NCI-H345 treated with DMSO at 0.1 percent for 48 hours (cell line): Measurements from ENCODE around the gene TET1.
"Not testable (repeated sequence)": the region's sequence is repeated elsewhere in the genome, so short reads cannot be mapped to it uniquely, and the experiment has no call there.

Source experiments
- DNase-seq: peaks from one replicate; lab custom pipeline; 2025; ENCODE audit not compliant: unreplicated experiment; lab: John Stamatoyannopoulos, UW

The TET1 gene

DNA sequence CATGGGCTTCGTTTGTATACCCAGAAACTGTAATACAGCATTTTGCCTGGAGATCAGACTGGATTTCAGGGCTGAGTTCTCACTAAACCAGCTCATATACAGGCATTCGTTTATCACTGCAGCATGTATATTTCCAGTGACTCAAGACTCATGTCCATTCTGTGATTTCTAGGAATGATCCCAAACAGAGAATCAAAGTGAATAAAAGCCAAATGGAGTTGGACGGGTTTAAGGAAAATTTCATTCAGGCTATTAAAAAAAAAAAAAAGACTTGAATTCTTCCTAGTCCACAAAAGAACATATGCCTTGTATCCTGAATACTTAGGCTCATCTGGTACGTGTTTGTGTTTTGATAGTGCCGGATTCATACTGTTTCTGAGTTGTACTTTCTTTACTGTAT lies 46.8 kb downstream of the TET1 start:
- DNase-seq, result no peak

DNA sequence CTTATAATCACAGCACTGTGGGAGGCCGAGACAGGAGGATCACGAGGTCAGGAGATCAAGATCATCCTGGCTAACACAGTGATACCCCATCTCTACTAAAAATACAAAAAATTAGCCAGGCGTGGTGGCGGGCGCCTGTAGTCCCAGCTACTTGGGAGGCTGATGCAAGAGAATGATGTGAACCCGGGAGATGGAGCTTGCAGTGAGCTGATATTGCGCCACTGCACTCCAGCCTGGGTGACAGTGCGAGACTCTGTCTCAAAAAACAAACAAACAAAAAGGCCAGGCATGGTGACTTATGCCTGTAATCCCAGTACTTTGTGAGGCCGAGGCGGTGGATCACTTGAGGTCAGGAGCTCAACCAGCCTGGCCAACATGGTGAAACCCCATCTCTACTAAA lies 49.9 kb downstream of the TET1 start:
- not testable (repeated sequence) for DNase-seq

DNA sequence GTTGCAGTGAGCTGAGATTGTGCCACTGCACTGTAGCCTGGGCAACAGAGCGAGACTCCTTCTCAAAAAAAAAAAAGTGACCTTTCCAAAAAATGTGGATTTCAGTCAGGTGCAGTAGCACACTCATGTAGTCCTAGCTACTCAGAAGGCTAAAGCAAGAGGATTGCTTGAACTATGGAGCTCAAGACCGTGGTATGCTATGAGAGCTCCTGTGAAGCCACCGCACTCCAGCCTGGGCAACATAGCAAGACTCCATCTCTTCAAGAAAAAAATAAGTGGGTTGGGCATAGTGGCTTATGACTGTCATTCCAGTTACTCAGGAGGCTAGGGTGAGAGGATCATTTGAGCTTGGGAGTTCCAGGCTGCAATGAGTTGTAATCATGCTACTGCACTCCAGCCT lies 51.1 kb downstream of the TET1 start:
- no peak for DNase-seq

DNA sequence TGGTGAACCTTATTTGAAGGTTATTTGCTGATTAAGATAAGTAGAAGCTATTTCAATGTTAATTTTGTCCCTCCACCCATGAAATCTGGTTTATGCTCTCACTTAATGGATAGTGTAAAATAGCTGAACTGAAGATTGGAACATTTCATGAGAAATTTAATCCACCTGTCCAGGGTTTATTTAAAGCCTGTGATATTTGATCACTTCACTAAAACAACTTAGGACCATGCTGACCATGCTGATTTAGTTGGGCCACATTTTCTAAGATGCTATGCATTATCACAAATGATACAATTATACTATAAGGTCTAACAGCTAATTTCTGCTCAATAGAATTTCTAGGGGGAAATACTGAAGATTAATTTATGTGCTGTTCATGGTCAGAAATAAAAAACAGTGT lies 53.8 kb downstream of the TET1 start:
- not testable (repeated sequence) for DNase-seq

DNA sequence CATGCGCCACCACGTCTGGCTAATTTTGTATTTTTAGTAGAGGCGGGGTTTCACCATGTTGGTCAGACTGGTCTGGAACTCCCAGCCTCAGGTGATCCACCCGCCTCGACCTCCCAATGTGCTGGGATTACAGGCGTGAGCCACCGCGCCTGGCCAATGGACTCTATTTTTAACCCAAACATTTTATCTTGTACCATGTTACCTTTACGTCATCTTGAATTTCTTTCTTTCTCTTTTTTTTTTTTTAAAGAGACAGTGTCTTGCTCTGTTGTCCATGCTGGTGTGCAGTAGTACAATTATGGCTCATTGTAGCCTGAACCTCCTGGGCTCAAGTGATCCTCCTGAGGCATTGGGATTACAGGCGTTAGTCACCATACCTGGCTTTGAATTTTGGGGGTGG lies 57.6 kb downstream of the TET1 start:
- DNase-seq, result not testable (repeated sequence)

DNA sequence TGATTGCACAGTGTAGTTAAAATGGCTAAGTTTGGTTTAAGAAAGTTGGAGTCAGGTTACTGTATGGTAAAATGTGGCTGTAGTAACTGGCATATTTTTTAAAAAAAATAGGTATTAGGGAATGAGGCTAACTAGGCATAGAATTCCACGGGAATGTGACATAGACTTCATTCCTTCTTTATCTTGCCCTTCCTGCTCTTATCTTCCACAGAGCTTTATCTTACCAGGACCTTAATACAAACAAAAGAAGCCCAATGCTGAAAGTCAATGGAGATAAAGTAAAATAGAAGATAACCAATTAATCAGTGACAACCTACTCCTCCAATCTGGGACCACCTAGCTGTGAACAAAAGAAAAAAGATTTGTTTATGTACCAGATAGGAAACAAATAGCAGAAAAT lies 58.1 kb downstream of the TET1 start:
- DNase-seq, result no peak

DNA sequence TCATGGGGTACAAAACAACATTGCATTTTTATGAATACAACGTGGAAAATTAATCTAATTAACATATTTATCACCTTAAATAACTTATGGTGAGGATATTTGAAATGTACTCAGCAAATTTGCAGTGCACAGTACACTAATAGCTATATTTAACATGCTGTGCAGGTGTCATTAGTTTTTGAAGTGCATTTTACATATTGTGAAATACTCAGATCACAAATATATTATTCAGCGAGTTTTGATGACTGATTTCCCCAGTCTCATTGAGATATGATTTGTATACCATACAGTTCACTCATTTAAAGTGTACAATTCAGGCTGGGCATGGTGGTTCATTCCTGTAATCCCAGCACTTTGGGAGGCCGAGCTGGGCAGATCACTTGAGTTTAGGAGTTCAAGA lies 59.5 kb downstream of the TET1 start:
- DNase-seq, result no peak

DNA sequence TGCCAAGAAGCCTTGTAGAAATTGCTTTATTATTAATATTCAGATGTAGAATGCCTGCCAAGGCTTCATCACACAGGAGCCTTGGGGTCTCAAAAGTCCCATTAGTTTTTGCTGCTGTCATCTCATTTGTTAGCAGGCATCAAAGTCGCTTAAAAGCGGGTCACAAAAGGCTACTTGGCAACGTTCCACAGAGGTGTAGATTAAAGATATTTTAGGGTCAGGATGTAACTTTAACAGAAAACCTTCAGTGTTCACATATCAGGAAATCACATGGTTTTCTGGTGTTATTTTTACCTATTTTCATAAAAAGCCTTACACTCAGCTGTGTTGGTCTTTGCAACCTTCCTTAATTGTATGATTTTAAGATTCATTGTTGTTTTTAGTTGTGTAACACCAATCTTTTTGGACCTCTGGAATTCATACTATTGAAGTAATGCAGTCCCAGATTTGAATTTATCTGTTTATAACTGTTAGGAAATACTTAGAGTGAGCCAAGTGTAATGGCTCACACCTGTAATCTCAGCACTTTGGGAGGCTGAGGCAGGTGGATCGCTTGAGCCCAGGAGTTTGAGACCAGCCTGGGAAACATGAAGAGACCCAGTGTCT lies 65.3 kb downstream of the TET1 start:
- DNase-seq, result no peak

DNA sequence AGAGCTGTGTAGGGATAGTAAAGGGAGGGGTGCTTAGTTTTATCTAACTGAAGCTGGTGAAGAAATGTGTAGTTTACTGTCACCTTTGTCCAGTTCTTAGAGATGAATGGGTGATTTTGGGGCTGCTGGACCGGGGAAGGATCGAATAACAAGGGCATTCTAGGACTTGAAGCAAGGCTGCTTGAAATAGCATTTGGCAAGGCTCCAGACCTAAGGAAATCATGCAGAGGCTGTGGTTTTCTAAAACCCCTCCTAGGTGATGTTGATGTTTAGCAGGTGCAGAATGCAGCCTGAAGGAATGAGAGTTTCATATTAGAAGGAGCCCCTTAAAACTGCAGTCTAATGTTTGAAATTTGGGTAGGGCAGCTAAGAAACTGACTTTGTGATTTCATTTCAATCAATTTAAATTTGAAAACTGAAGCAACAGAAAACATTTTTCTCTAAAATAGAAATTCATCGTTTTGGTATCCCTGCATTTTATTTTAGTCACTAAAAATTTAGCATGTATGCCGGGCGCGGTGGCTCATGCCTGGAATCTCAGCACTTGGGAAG lies 68.5 kb downstream of the TET1 start:
- no peak for DNase-seq

DNA sequence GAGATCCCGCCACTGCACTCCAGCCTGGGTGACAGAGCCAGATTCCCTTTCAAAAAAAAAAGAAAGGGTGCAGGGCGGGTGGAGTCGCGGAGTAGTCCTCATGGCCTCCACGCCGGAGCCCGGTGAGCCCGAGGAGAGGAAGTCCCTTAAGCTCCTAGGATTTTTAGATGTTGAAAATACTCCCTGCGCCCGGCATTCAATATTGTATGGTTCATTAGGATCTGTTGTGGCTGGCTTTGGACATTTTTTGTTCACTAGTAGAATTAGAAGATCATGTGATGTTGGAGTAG lies 72.1 kb downstream of the TET1 start:
- DNase-seq, result not testable (repeated sequence)

DNA sequence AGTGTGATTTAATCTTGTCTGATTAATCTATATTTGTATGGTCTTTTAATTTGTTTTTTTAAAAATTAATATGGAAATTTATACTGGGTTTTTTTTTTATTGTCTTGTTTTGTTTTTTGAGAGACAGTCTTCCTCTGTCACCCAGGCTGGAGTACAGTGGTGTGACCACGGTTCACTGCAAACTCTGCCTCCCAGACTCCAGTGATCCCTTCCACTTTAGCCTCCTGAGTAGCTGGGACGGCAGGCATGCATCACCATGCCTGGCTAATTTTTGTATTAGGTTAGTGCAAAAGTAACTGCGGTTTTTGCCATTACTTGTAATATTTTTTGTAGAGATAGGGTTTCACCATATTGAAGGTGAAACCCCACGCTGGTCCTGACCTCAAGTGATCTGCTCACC lies 73.1 kb downstream of the TET1 start:
- DNase-seq, result no peak

DNA sequence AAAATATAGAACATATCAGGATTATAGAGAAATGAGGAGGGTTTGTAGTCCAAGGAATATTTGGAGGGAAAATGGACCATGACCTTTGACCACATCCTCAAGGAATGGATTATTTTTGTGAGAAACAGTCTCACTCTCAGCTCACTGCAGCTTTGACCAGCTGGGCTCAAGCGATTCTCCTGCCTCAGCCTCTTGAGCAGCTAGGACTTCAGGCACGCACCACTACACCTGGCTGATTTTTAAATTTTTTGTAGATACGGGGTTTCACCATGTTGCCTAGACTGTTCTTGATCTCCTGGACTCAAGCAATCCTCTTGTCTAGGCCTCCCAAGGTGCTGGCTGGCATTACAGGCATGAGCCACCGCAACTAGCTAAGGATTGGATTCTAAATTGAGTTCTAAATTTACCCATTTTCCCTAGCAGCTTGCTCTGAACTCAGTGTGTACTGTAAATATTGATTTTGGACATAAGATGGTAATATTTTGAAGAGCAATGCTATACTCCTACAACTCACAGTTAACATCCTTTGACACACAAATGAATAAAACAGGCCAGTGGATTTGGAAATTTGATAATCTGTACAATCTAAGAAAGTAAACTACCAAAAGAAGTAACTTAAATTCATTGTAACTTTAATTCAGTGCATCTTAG lies 73.8 kb downstream of the TET1 start:
- no peak for DNase-seq

DNA sequence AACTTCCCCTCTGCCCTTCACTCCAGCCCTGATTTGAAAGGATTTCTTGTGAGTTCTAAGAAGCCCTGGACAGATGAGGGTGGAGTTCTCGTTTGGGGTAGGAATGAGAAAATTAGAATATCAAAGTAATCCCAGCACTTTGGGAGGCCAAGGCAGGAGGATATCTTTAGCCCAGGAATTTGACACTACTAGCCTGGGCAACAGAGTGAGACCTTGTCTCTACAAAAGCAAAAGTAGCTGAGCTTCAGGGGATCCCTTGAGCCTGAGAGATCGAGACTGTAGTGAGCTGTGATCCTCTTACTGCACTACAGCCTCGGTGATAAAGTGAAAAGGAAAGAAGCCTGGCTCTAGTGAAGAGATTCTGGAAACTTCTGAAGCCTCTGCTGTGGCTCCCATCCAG lies 76.2 kb downstream of the TET1 start:
- DNase-seq, result no peak

DNA sequence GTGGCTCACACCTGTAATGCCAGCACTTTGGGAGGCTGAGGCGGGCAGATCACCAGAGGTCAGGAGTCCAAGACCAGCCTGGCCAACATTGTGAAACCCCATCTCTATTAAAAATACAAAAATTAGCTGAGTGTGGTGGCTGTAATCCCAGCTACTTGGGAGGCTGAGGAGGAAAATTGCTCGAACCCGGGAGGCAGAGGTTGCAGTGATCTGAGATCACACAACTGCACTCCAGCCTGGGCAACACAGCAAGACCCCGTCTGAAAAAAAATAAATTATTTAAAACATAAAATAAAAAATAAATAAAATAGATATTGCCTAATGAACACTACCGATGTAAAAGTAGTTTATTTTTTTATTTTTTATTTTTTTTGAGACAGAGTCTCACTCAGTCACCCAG lies 83.4 kb downstream of the TET1 start:
- not testable (repeated sequence) for DNase-seq

DNA sequence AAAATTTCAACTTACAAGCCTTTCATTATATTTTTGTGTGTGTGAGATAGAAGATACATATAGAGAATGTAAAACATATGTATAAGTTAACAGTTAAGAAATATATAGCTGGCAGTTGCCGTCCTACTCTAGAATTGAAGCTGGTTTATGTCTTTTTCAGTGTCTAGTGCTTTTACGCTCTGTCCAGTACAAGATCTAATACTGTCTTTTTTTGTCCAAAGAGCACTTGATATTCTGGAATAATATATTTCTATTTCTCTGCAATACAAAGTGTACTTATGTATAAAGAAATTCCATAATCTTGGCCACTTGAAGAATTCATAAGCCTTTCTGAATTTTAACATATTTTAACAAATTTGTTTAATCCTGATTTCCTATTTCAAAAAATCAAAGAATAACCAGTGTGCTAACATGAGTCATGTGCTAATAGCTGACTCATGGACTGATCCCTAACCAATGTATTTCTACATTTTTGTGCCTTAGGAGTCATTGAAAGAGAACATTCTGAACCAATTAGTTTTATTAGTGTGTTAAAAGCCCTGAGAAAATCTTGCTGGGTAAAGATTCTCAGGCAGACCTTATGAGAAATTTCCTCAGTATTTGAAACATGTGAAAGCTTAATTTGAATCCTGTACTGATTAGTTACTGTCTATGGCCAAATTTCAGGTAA lies 87.7 kb downstream of the TET1 start:
- no peak for DNase-seq

DNA sequence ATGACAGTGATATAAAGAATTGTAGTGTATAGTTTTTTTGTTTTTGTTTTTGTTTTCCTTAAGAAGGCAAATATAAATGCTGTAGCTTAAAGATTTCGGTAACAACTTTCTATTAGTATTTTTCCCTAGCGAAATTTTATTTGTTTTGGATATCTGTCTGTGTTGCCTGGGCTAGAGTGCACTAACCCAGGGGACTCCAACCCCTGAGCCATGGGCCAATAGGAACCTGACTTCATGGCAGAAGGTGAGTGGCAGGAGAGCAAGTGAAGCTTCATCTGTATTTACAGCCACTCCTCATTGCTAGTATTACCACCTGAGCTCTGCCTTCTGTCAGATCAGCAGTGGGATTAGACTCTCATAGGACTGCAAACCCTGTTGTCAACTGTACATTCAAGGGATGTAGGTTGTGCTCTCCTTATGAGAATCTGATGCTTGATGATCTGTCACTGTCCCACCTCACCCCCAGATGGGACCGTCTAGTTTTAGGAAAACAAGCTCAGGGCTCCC lies 95.5 kb downstream of the TET1 start:
- DNase-seq, result no peak

DNA sequence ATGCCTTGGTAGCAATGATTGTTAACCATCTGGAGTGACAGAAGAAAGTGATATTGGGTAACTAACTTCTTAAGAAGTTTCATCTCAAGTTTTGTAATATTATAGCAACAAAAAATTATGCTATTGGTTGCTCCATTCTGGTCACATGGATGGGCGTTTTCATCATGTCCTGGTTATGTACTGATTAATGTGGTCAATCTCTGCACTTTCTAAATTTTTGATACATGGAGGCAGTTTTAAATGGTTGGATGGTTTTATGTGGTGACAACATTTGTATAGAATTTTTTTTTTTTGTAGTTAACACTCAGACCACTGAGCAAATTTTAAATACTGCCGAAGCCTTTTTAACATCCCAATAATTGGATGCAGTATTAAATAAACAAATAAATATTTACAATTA lies 105.7 kb downstream of the TET1 start:
- DNase-seq, result no peak

DNA sequence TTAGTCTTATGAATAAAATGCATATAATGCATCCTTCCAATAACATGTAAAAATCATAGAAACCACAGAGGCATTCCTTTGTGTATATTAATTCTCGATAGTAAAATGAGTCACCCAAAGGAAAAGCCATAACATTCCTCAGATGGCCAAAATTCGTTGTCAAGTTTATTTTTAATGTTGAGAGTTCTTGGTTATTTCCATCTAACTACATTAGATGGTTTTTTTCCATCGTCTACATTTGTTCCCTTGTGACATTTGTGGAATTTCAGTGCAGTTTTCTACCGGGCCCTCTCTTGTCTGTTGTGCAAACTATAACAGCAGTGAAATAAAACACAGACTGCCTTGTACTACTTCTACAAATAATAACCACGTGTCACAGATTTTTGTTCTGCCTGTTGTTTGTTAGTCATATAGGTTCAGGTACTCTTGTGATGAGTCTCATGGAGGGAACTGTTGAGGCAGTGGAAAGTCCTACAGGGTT lies 106.2 kb downstream of the TET1 start:
- no peak for DNase-seq

DNA sequence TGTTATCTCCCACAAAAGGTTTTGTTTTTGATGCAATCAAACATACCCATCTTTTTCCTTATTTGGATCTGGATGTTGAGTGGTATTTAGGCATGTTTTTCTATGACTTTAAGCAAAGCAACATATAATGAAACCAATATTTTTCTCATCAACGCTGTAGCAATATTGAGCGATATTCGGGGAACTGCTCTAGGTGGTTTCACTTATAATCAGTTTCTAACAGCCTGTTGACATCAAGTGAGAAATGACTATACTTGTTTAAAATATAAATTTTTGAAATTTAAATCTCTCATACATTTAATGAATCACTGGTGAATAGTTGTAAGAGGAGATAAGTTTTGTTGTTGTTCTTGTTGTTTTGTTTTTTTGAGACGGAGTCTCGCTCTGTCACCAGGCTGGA lies 108.1 kb downstream of the TET1 start:
- no peak for DNase-seq

DNA sequence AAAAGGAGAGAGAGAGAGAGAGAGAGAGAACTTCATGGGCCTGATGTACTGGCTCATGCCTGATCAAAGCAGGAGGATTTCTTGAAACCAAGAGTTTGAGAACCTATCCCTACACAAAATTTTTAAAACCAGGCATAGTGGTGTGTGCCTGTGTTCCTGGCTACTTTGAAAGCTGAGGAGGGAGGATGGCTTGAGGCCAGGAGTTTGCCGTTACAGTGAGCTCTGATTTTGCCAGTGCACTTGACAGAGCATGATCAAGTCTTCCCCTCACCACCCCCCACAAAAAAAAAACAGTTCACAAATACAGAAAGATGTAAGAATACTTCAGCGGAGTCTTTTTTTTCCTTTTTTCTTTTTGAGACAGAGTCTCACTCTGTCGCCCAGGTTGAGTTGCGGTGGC lies 108.8 kb downstream of the TET1 start:
- no peak for DNase-seq

DNA sequence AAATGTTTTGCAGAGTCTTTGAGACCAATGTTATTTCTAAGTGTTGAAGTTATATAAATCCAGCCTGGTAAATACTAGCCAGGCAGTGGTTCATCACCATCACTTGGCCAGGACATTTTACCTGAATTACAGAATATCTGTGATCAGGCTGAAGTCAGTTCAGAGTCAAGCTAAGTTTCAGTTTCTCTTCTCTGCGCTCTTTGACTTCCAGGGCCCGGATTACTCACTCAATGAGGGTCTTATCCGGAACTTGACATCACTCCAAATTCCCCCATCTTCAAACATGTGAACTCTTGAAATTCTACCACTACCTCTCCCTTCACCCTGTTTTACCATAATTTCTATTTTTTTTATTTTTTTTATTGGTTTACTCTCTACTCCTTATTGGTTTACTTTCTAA lies 124.3 kb downstream of the TET1 start:
- DNase-seq, result no peak

DNA sequence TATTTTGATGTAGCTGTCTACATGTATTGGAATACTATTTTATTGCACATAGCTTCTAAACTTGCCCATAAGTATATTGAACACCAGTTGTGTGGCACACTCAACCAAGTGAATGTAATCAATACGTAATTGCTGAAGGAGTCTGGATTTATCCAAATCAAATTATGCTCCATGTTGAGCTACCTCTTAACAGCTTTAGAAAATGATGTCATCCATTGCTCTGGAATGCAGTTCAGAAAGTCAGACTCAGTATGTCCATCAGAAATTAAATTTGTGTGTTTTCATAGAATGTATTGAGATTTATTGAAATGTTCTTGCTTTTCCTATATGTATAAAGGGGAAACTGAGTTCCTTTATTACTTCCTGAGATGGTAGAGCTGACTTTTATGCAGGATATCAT lies 135.9 kb downstream of the TET1 start:
- no peak for DNase-seq
